ENCODE measurements around the gene LTBR.

- TF ChIP-seq, protein P1, sequence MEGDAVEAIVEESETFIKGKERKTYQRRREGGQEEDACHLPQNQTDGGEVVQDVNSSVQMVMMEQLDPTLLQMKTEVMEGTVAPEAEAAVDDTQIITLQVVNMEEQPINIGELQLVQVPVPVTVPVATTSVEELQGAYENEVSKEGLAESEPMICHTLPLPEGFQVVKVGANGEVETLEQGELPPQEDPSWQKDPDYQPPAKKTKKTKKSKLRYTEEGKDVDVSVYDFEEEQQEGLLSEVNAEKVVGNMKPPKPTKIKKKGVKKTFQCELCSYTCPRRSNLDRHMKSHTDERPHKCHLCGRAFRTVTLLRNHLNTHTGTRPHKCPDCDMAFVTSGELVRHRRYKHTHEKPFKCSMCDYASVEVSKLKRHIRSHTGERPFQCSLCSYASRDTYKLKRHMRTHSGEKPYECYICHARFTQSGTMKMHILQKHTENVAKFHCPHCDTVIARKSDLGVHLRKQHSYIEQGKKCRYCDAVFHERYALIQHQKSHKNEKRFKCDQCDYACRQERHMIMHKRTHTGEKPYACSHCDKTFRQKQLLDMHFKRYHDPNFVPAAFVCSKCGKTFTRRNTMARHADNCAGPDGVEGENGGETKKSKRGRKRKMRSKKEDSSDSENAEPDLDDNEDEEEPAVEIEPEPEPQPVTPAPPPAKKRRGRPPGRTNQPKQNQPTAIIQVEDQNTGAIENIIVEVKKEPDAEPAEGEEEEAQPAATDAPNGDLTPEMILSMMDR (IDR thresholded peaks at IDR 0.05) = no peak
- no peak for TF ChIP-seq POLR2A (IDR thresholded peaks at IDR 0.05)
Observed at GRCh38 chr12:6378709-6379472, 5.1 kb upstream of the LTBR start.
